Calu3 (cell line): ENCODE results near the gene ABCC6. TPM values are rescaled to one million over a fixed set of nuclear protein-coding genes. Genes with fewer than 3 reads are reported as not detected.

ENCODE experiments used
- BruUV-seq: library from RNA; stranded (reverse); fragments of 400-500 nt; replicated peaks from 2 replicates; lab custom pipeline; 2021; lab: Mats Ljungman, UMichigan
- CTCF ChIA-PET: fragments of 300-600 bp; sonication (Branson Sonifier 250); formaldehyde crosslinking; loops from one replicate; lab custom pipeline; 2022; ENCODE audit warnings: antibody characterized with exemption; lab: Charles Lee
- DNase-seq: peaks from one replicate; pipeline ENCODE4 v3.0.0; 2022
- H3K27ac Mint-ChIP-seq: one replicate; pipeline ENCODE4 v1.8.0; 2022; ENCODE audit warnings: mixed read lengths; ENCODE audit not compliant: unreplicated experiment
- H3K27me3 Mint-ChIP-seq: one replicate; pipeline ENCODE4 v1.8.0; 2022; ENCODE audit warnings: mixed read lengths; ENCODE audit not compliant: unreplicated experiment
- H3K36me3 Mint-ChIP-seq: one replicate; pipeline ENCODE4 v1.8.0; 2022; ENCODE audit warnings: mild to moderate bottlenecking, moderate library complexity, mixed read lengths; ENCODE audit not compliant: insufficient read depth, unreplicated experiment
- H3K4me1 Mint-ChIP-seq: one replicate; pipeline ENCODE4 v1.8.0; 2022; ENCODE audit warnings: mild to moderate bottlenecking, low read depth, mixed read lengths; ENCODE audit not compliant: unreplicated experiment
- H3K4me3 Mint-ChIP-seq: one replicate; pipeline ENCODE4 v1.8.0; 2022; ENCODE audit warnings: mild to moderate bottlenecking, low read depth, moderate library complexity, mixed read lengths; ENCODE audit not compliant: unreplicated experiment
- H3K9me3 Mint-ChIP-seq: one replicate; pipeline ENCODE4 v1.8.0; 2022; ENCODE audit warnings: low read depth, mixed read lengths; ENCODE audit not compliant: unreplicated experiment
- CTCF ChIP-seq: fragments of 200-600 bp; IDR thresholded peaks from one replicate; pipeline ENCODE4 v1.8.0; 2022; ENCODE audit warnings: antibody characterized with exemption; ENCODE audit not compliant: unreplicated experiment
- intact Hi-C: fragments of 100-400 bp; cut with micrococcal nuclease; formaldehyde crosslinking; loops from one replicate; pipeline ENCODE4 v1.10.0; 2022; ENCODE audit not compliant: unreplicated experiment
- total RNA-seq: library from RNA; stranded (reverse); gene quantifications from 2 replicates; pipeline ENCODE4 v1.2.3, GENCODE V29; 2022

The ABCC6 gene
- total RNA-seq, 1 experiment from 2014 or later = 3.7 TPM

DNA sequence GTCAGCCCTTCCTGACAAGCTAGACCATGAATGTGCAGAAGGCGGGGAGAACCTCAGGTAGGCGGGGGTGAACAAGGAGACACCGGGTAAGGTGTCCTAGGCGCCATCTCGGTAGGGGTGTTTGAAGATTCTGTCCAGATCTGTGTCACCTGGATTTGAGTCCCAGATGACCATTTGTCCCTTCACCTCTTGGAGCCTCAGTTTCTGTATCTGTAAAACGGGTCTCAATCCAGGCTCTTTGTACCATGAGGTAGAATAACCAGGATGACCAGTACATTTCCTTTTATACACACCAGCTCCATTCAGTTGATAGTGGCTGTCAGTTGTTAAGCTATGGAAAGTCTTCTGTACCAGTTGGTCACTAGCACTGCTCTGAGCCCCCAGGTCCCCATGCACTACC lies 86.7 kb downstream of the ABCC6 start:
- CTCF ChIA-PET = interaction anchor here (0.7 kb wide), 1 partner anchor 325 kb away, joined by 4 read pairs; no protein-coding TSS in a partner anchor
- Mint-ChIP-seq H3K27me3 (no peaks in the 10 kb centered on the region), H3K27ac (no peak overlapping the region), H3K36me3 (peaks cover 74% of the 10 kb centered on the region), H3K4me3 (no peak overlapping the region), H3K9me3 (no peaks in the 10 kb centered on the region), H3K4me1 (peaks cover 12% of the 10 kb centered on the region)
- no peak for DNase-seq
- TF ChIP-seq CTCF = no peak
- no TSS peak for BruUV-seq
- intact Hi-C loops = no loop called here

- Mint-ChIP-seq H3K9me3 (no peaks in the 10 kb centered on the region), H3K4me1 (peaks cover 12% of the 10 kb centered on the region), H3K27me3 (no peaks in the 10 kb centered on the region), H3K36me3 (peaks cover 77% of the 10 kb centered on the region), H3K27ac (no peak overlapping the region), H3K4me3 (no peak overlapping the region)
- CTCF ChIA-PET = interaction anchor here (1.2 kb wide), 1 partner anchor 10 kb away, joined by 5 read pairs; no protein-coding TSS in a partner anchor
- BruUV-seq = no TSS peak
- DNase-seq = no peak
- intact Hi-C loops = no loop called here
- TF ChIP-seq CTCF = no peak
These were observed 89.2 kb downstream of the ABCC6 start for GRCh38 chr16:16133943-16134604.

- no peak overlapping the region for H3K4me3 Mint-ChIP-seq
- DNase-seq = no peak
- CTCF ChIA-PET = no interaction called here
- no peak overlapping the region for H3K27ac Mint-ChIP-seq
- no peaks in the 10 kb centered on the region for H3K27me3 Mint-ChIP-seq
- intact Hi-C loops = no loop called here
- H3K9me3 Mint-ChIP-seq = no peaks in the 10 kb centered on the region
- peaks cover 62% of the 10 kb centered on the region for H3K36me3 Mint-ChIP-seq
- peaks cover 12% of the 10 kb centered on the region for H3K4me1 Mint-ChIP-seq
- no peak for TF ChIP-seq CTCF
- BruUV-seq = no TSS peak
These were observed 91.6 kb downstream of the ABCC6 start for GRCh38 chr16:16131659-16132058.

DNA sequence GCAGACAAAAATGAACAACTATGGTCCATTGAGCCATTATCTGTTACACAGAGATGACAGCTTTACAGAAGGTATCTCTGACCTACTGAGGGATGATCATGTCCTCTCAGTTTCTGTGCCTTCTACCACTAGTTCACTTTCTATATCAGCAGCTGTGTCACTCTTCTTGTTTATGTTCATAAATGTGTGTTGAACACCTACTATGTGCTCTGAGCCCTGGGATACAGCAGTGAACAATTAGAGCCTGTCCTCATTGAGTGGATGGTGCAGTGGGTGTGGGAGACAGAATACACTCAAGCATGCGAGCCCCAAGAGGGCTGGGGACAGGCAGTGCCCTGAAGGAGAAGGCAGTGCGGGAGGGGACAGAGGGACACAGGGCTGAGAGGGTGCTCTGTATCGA lies 92.1 kb downstream of the ABCC6 start:
- CTCF ChIA-PET = no interaction called here
- no peaks in the 10 kb centered on the region for H3K9me3 Mint-ChIP-seq
- no peak for DNase-seq
- BruUV-seq = no TSS peak
- H3K36me3 Mint-ChIP-seq = peaks cover 60% of the 10 kb centered on the region
- TF ChIP-seq CTCF = no peak
- intact Hi-C loops = no loop called here
- H3K27me3 Mint-ChIP-seq = no peaks in the 10 kb centered on the region
- no peak overlapping the region for H3K4me3 Mint-ChIP-seq
- peaks cover 12% of the 10 kb centered on the region for H3K4me1 Mint-ChIP-seq
- H3K27ac Mint-ChIP-seq = no peak overlapping the region
